ENCODE results near the gene SURF1. TPM values are rescaled to one million over a fixed set of nuclear protein-coding genes. Genes with fewer than 3 reads are reported as not detected.
"Not testable (repeated sequence)": the region's sequence is repeated elsewhere in the genome, so short reads cannot be mapped to it uniquely, and the experiment has no call there.

SURF1 gene
- total RNA-seq, 1 donor from 2014 or later: 16.6 TPM

- DNase-seq (ENCODE audit: extremely low read depth, low read depth, low spot score): no peak
Measured at GRCh38 chr9:133384736-133385321, 28.5 kb upstream of the SURF1 start.

- no peak for DNase-seq (ENCODE audit: extremely low read depth, low read depth, low spot score)
Measured at GRCh38 chr9:133383438-133383837, 27.2 kb upstream of the SURF1 start.

GRCh38 chr9:133382507-133383141, 26.3 kb upstream of the SURF1 start:
- no peak for DNase-seq (ENCODE audit: extremely low read depth, low read depth, low spot score)

- no peak for DNase-seq (ENCODE audit: extremely low read depth, low read depth, low spot score)
Measured at GRCh38 chr9:133380734-133381133, 24.4 kb upstream of the SURF1 start.

- DNase-seq (ENCODE audit: extremely low read depth, low read depth, low spot score): no peak
Measured at GRCh38 chr9:133379153-133380086, 23.1 kb upstream of the SURF1 start.

GRCh38 chr9:133378408-133378962, 22.2 kb upstream of the SURF1 start:
- DNase-seq (ENCODE audit: extremely low read depth, low read depth, low spot score): no peak

GRCh38 chr9:133377721-133378216, 21.5 kb upstream of the SURF1 start:
- DNase-seq (ENCODE audit: extremely low read depth, low read depth, low spot score): no peak

- DNase-seq (ENCODE audit: extremely low read depth, low read depth, low spot score): not testable (repeated sequence)
Measured at GRCh38 chr9:133377280-133377679, 21.0 kb upstream of the SURF1 start.

GRCh38 chr9:133375724-133376654, 19.7 kb upstream of the SURF1 start, which contains the start of the genes STKLD1 and SURF4:
Gene STKLD1, plus strand, starts transcription at chr9:133376366. Its CDS starts 108 bp downstream, at chr9:133376474.
Gene SURF4, minus strand, starts transcription at chr9:133376060. Its CDS starts 91 bp downstream, at chr9:133375969.
- no peak for DNase-seq (ENCODE audit: extremely low read depth, low read depth, low spot score)

- no peak for DNase-seq (ENCODE audit: extremely low read depth, low read depth, low spot score)
Measured at GRCh38 chr9:133375116-133375723, 18.9 kb upstream of the SURF1 start.

GRCh38 chr9:133374612-133375115, 18.4 kb upstream of the SURF1 start:
- DNase-seq (ENCODE audit: extremely low read depth, low read depth, low spot score): no peak

GRCh38 chr9:133372144-133372543, 15.9 kb upstream of the SURF1 start:
- no peak for DNase-seq (ENCODE audit: extremely low read depth, low read depth, low spot score)

- DNase-seq (ENCODE audit: extremely low read depth, low read depth, low spot score): no peak
Measured at GRCh38 chr9:133371261-133371711, 15.0 kb upstream of the SURF1 start.

- DNase-seq (ENCODE audit: extremely low read depth, low read depth, low spot score): no peak
Measured at GRCh38 chr9:133370685-133371084, 14.4 kb upstream of the SURF1 start.

- no peak for DNase-seq (ENCODE audit: extremely low read depth, low read depth, low spot score)
Measured at GRCh38 chr9:133369933-133370332, 13.6 kb upstream of the SURF1 start.

- no peak for DNase-seq (ENCODE audit: extremely low read depth, low read depth, low spot score)
Measured at GRCh38 chr9:133369422-133369821, 13.1 kb upstream of the SURF1 start.

GRCh38 chr9:133368249-133368881, 12.1 kb upstream of the SURF1 start:
- no peak for DNase-seq (ENCODE audit: extremely low read depth, low read depth, low spot score)

- DNase-seq (ENCODE audit: extremely low read depth, low read depth, low spot score): no peak
Measured at GRCh38 chr9:133367778-133368177, 11.5 kb upstream of the SURF1 start.

GRCh38 chr9:133367221-133367620, 10.9 kb upstream of the SURF1 start:
- no peak for DNase-seq (ENCODE audit: extremely low read depth, low read depth, low spot score)
